Pancreas (tissue), 10 donors: ENCODE results near the gene CPSF7. TPM values are rescaled to one million over a fixed set of nuclear protein-coding genes. Genes with fewer than 3 reads are reported as not detected.
A peak's percentile ranks its signal among the peaks of the same experiment; 100 is the strongest.

ENCODE experiments used
- ATAC-seq, 4 donors: fragments of 200-7000 bp; cut with Tn5 transposase; one replicate each; pipeline versions ENCODE4 v1.8.0 to v1.9.1; 2020; ENCODE audit warnings: mild to moderate bottlenecking in 4 of 4, moderate library complexity in 4 of 4
- DNase-seq, 6 donors: peaks; one replicate each; pipeline ENCODE4 v3.0.0-alpha.2; 2020
- FAIRE-seq: peaks from 2 replicates; lab custom pipeline; 2012; peaks lifted over from hg19 to GRCh38; lab: Jason Lieb, UNC
- H3K27ac ChIP-seq, 4 donors: fragments of 200-600 bp; sonication (generic); 1 replicate in 3 of 4; 2 replicates in 1 of 4; pipeline versions ENCODE4 v1.5.0 to v1.8.0; 2020
- H3K27me3 ChIP-seq, 4 donors: fragments of 200-600 bp; one replicate each; pipeline ENCODE4 v1.8.0; 2021
- H3K36me3 ChIP-seq, 3 donors: fragments of 200-600 bp; sonication (generic) in 1 of 3; one replicate each; pipeline versions ENCODE4 v1.5.0 to v1.8.0; 2020 to 2021
- H3K4me1 ChIP-seq, 3 donors: fragments of 200-600 bp; one replicate each; pipeline ENCODE4 v1.8.0; 2021
- H3K4me3 ChIP-seq, 4 donors: fragments of 200-600 bp; sonication (generic) in 2 of 4; one replicate each; pipeline versions ENCODE4 v1.5.0 to v1.8.0; 2020 to 2021
- H3K9me3 ChIP-seq, 4 donors: fragments of 200-600 bp; one replicate each; pipeline ENCODE4 v1.8.0; 2021
- WGBS, 2 donors: extraction: QIAGEN DNeasy Blood & Tissue Kit; methylation state at CpG; one replicate each; pipeline ENCODE4 v1.1.7; 2013; 5-methylcytosine and 5-hydroxymethylcytosine counted together
- intact Hi-C, 3 donors: fragments of 100-400 bp; cut with DNase I; formaldehyde crosslinking; loops; one replicate each; pipeline versions ENCODE4 v1.11.1 to v1.14.2; 2022
- polyA plus RNA-seq, 2 donors: library from polyadenylated mRNA; stranded (reverse); fragments of 200-250 nt; gene quantifications; one replicate each; pipeline ENCODE4 v1.2.3, GENCODE V29; 2013
- total RNA-seq, 6 donors: library from RNA; stranded (reverse); fragmentation: NEBNext Ultra II Directional in 4 of 6; extraction: Animal tissue kit (Norgen Biotek cat#: 25700) in 4 of 6; gene quantifications; one replicate each; pipeline versions ENCODE4 v1.2.1 to v1.2.4, GENCODE V29; 2021 to 2023
- TF ChIP-seq, protein P1 (sequence below), 4 donors: fragments of 200-600 bp; sonication (generic) in 3 of 4; IDR thresholded peaks; one replicate each; pipeline versions ENCODE4 v1.5.0 to v1.8.0; 2021; ENCODE audit warnings: antibody characterized with exemption in 4 of 4
- donor health status: healthy with polysubstance abuse.
- donor health status: DM: no; HTN: no; CAD: no; lungs with moderate emphysema.
- donor health status: DM: no; HTN: no; CAD: no.
- donor health status: control.
- donor health status: control.
- donor health status: Bipolar disorder and iron deficiency.
- donor health status: DM: yes; HTN: yes; CAD: no.
- donor health status: DM: no; HTN: no; CAD: no.
- donor health status: DM: no; HTN: no; CAD: no.
- donor health status: DM: yes; HTN: yes; CAD: no.

Gene CPSF7
- total and polyA plus RNA-seq, 8 donors, result 25.1 to 60.4 (median 33.5) TPM

DNA sequence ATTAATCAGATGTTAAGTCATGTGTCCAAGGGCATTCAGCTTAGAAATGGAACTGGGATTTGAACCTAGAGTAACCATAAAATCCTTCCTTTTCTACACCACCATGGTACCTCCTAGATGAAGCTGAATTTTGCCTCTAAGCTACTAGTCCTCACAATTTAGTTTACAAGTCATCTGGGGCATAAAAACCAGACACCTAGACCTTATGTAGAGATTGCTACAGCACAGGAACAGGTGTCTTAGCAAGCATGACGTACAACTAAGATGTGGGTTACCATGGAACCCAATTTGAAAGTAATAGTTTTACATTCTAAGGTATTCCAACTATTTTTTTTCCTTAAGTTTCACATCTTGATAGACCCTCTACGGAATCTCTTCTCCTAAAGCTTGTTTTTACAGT, 28.2 kb downstream of the CPSF7 start:
- intact Hi-C loops, result no loop called here
- no peaks in the 10 kb centered on the region for H3K27me3 ChIP-seq
- TF ChIP-seq, protein P1, sequence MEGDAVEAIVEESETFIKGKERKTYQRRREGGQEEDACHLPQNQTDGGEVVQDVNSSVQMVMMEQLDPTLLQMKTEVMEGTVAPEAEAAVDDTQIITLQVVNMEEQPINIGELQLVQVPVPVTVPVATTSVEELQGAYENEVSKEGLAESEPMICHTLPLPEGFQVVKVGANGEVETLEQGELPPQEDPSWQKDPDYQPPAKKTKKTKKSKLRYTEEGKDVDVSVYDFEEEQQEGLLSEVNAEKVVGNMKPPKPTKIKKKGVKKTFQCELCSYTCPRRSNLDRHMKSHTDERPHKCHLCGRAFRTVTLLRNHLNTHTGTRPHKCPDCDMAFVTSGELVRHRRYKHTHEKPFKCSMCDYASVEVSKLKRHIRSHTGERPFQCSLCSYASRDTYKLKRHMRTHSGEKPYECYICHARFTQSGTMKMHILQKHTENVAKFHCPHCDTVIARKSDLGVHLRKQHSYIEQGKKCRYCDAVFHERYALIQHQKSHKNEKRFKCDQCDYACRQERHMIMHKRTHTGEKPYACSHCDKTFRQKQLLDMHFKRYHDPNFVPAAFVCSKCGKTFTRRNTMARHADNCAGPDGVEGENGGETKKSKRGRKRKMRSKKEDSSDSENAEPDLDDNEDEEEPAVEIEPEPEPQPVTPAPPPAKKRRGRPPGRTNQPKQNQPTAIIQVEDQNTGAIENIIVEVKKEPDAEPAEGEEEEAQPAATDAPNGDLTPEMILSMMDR (IDR thresholded peaks at IDR 0.05), result no peak
- WGBS, 2 donors, result 90 to 93% methylated on average over 2 of the region's 2 CpGs
- peaks cover 0 to 43% (median 8%) of the 10 kb centered on the region in 3 donors for H3K36me3 ChIP-seq
- DNase-seq, result no peak
- H3K9me3 ChIP-seq, result no peaks in the 10 kb centered on the region
- H3K4me3 ChIP-seq, result no peak overlapping the region
- no peaks in the 10 kb centered on the region for H3K4me1 ChIP-seq
- ATAC-seq, result no peak
- no peak for FAIRE-seq
- H3K27ac ChIP-seq, result no peak overlapping the region

DNA sequence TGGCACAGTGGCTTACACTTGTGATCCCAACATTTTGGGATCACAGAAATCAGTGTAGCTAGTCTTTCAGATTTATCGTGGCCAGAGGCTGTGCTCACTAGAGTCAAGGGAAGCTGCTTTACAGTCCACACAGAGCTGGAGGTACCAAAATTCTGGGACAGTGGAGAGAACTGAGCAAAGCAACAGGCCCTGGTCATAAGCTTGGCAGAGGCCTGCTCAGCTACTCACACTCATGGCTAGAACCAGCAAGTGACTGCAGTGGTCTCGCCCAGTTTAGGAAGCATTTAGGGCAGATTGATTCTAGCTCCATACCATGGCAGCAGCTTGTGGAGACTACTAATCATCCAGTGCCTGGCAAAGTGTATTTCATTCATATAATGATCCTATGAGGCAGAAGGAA, 28.6 kb downstream of the CPSF7 start:
- 88 to 90% methylated on average over 2 of the region's 2 CpGs for WGBS, 2 donors
- peaks cover 0 to 39% (median 8%) of the 10 kb centered on the region in 3 donors for H3K36me3 ChIP-seq
- no peaks in the 10 kb centered on the region for H3K27me3 ChIP-seq
- no peak for FAIRE-seq
- no peak overlapping the region for H3K4me3 ChIP-seq
- peak in 1 of 4 donors; percentile 27 for ATAC-seq
- no peak overlapping the region for H3K27ac ChIP-seq
- intact Hi-C loops, result no loop called here
- DNase-seq, result no peak
- no peaks in the 10 kb centered on the region for H3K4me1 ChIP-seq
- TF ChIP-seq, protein P1 (IDR thresholded peaks at IDR 0.05), result no peak
- no peaks in the 10 kb centered on the region for H3K9me3 ChIP-seq

DNA sequence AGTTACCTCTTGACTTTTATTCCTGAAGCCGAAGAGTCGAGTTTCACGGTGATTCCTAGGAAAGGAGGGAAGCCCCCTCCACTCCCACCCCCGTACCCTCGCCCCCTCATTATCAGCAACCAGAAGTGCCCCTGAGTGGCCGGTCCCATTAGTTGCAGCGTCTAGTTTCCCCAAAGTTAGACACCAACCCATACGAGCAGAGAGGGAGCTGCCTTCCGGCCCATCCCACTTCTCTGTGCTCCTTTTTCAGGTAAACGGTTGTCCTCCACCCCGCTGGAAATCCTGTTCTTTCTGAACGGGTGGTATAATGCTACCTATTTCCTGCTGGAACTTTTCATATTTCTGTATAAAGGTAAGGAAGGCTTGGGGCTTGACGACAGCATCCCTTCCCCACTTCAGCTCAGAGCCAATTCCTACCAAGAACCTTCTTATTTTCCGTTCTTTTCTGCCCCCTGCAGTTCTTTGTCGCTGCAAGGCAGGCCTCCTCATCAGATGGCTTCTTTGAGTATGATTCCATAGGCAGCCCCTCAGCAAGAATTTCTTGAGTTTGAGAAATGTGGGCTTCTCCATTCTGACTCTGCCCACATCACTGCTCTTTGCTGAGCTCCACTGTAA, 36.7 kb downstream of the CPSF7 start:
- WGBS, 2 donors, result 1 to 2% methylated on average over 15 of the region's 15 CpGs
- Histone ChIP-seq H3K9me3 (no peaks in the 10 kb centered on the region), H3K27ac (peak overlapping the region; percentile 63 to 83 (median 74)), H3K36me3 (peaks cover 0 to 14% (median 0%) of the 10 kb centered on the region in 3 donors), H3K4me3 (peak overlapping the region; percentile 67 to 83 (median 70)), H3K27me3 (no peaks in the 10 kb centered on the region), H3K4me1 (peaks cover 0 to 6% (median 0%) of the 10 kb centered on the region in 3 donors)
- peak in 3 of 4 donors; percentile 30 to 50 (median 47) for ATAC-seq
- no peak for FAIRE-seq
- DNase-seq, result no peak
- TF ChIP-seq, protein P1 (IDR thresholded peaks at IDR 0.05), result no peak
- intact Hi-C loops, result no loop called here

DNA sequence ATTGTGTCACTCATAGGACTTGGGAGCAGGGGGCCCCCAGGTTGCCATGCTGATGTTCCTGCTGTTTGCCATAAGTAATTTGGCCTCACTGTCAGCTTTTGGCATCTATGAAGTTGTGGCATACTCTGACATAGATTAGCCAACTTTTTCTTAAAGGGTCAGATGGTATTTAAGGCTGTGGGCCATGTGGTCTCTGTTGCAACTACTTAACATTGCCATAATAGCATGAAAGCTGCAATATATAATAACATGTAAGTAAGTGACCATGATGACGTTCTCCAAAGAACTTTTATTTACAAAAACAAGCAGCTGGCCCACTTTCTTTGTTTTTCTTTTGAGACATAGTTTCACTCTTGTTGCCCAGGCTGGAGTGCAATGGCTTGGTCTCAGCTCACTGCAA, 39.6 kb downstream of the CPSF7 start:
- no peak for DNase-seq
- intact Hi-C loops, result no loop called here

More for the DNA sequence above, 39.6 kb downstream of the CPSF7 start:
- FAIRE-seq, result no peak
- TF ChIP-seq, protein P1 (IDR thresholded peaks at IDR 0.05), result no peak
- Histone ChIP-seq H3K4me3 (no peak overlapping the region), H3K9me3 (no peaks in the 10 kb centered on the region), H3K27me3 (no peaks in the 10 kb centered on the region), H3K27ac (no peak overlapping the region), H3K4me1 (peaks cover 0 to 6% (median 0%) of the 10 kb centered on the region in 3 donors), H3K36me3 (peaks cover 0 to 6% (median 0%) of the 10 kb centered on the region in 3 donors)
- WGBS, 2 donors, result 68 to 85% methylated on average over 1 of the region's 1 CpG
- ATAC-seq, result no peak
